ENCODE results near the gene TAC3.

The TAC3 gene

GRCh38 chr12:56994231-56994746 is 22.0 kb downstream of the TAC3 start:
- H3K4me3 ChIP-seq (ENCODE audit: control insufficient read depth, low read depth, low read length), result no peak overlapping the region
- DNase-seq (ENCODE audit: low read depth), result no peak
- TF ChIP-seq CTCF (IDR thresholded peaks at IDR 0.05; ENCODE audit: control insufficient read depth, insufficient read depth, low read depth, low read length, missing control alignments), result no peak

GRCh38 chr12:56993346-56993745 is 23.0 kb downstream of the TAC3 start:
- H3K4me3 ChIP-seq (ENCODE audit: control insufficient read depth, low read depth, low read length), result no peak overlapping the region
- DNase-seq (ENCODE audit: low read depth), result no peak
- TF ChIP-seq CTCF (IDR thresholded peaks at IDR 0.05; ENCODE audit: control insufficient read depth, insufficient read depth, low read depth, low read length, missing control alignments), result no peak

GRCh38 chr12:56991319-56992246 is 24.7 kb downstream of the TAC3 start:
- TF ChIP-seq CTCF (IDR thresholded peaks at IDR 0.05; ENCODE audit: control insufficient read depth, insufficient read depth, low read depth, low read length, missing control alignments), result no peak
- DNase-seq (ENCODE audit: low read depth), result no peak

GRCh38 chr12:56990648-56991318 is 25.5 kb downstream of the TAC3 start:
- TF ChIP-seq CTCF (IDR thresholded peaks at IDR 0.05; ENCODE audit: control insufficient read depth, insufficient read depth, low read depth, low read length, missing control alignments), result no peak
- no peak for DNase-seq (ENCODE audit: low read depth)

More at GRCh38 chr12:56991319-56992246, 24.7 kb downstream of the TAC3 start:
- H3K4me3 ChIP-seq (ENCODE audit: control insufficient read depth, low read depth, low read length), result no peak overlapping the region

GRCh38 chr12:56989861-56990610 is 26.3 kb downstream of the TAC3 start:
- no peak overlapping the region for H3K4me3 ChIP-seq (ENCODE audit: control insufficient read depth, low read depth, low read length)
- no peak for DNase-seq (ENCODE audit: low read depth)
- TF ChIP-seq CTCF (IDR thresholded peaks at IDR 0.05; ENCODE audit: control insufficient read depth, insufficient read depth, low read depth, low read length, missing control alignments), result no peak

More at GRCh38 chr12:56990648-56991318, 25.5 kb downstream of the TAC3 start:
- no peak overlapping the region for H3K4me3 ChIP-seq (ENCODE audit: control insufficient read depth, low read depth, low read length)

GRCh38 chr12:56988207-56988739 is 28.1 kb downstream of the TAC3 start:
- no peak overlapping the region for H3K4me3 ChIP-seq (ENCODE audit: control insufficient read depth, low read depth, low read length)
- no peak for TF ChIP-seq CTCF (IDR thresholded peaks at IDR 0.05; ENCODE audit: control insufficient read depth, insufficient read depth, low read depth, low read length, missing control alignments)
- no peak for DNase-seq (ENCODE audit: low read depth)

Measured in AG09309 (cell line).